Measurements from ENCODE around the gene ATP6V0D1.

GRCh38 chr16:67432506-67432890 lies 48.5 kb downstream of the ATP6V0D1 start:
- TF ChIP-seq, protein P1, sequence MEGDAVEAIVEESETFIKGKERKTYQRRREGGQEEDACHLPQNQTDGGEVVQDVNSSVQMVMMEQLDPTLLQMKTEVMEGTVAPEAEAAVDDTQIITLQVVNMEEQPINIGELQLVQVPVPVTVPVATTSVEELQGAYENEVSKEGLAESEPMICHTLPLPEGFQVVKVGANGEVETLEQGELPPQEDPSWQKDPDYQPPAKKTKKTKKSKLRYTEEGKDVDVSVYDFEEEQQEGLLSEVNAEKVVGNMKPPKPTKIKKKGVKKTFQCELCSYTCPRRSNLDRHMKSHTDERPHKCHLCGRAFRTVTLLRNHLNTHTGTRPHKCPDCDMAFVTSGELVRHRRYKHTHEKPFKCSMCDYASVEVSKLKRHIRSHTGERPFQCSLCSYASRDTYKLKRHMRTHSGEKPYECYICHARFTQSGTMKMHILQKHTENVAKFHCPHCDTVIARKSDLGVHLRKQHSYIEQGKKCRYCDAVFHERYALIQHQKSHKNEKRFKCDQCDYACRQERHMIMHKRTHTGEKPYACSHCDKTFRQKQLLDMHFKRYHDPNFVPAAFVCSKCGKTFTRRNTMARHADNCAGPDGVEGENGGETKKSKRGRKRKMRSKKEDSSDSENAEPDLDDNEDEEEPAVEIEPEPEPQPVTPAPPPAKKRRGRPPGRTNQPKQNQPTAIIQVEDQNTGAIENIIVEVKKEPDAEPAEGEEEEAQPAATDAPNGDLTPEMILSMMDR (IDR thresholded peaks at IDR 0.05) = no peak
- TF ChIP-seq EZH2 (IDR thresholded peaks at IDR 0.05; ENCODE audit: borderline replicate concordance, insufficient read depth, low read depth, low read length, poor library complexity, severe bottlenecking) = no peak
